ENCODE measurements around the gene ZNF440.
"Not testable (repeated sequence)": the region's sequence is repeated elsewhere in the genome, so short reads cannot be mapped to it uniquely, and the experiment has no call there.

Gene ZNF440

DNA sequence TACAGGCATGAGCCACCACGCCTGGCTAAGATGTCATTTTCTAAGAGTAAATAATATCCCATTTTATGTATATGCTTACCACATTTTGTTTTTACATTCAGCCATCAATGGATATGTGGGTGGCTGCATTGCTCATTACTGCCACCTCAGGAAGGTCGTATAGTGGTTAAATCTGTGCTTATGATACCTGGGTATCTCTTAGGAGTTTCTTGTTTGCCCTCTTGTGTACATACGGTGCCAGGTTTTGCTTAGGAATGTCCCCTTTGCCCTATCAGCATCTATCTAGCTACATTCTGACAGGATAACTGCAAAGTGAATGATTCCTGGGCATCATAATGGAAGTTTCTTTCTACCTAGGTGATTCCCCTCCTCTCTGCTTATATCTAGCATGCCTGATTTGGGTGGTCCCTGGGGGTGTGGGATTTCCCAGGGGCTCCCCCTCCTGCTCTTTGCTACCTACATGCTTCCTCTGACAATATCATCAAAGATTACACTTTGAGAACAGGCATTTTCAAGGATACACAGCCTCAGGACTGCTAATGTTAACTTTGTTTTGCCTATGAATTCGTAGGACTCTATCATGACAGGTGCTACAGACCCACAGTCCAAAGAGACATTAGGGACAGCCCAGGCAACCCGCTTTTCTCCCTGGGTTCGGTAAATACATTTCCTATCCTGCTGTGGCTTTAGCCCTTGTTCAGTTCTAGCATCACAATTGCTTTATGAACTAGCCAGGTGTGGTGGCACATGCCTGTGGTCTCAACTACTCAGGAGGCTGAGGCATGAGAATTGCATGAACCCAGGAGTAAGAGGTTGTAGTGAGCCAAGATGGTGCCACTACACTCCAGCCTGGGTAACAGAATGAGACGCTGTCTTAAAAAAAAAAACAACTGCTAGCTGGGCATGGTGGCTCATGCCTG is 15.1 kb downstream of the ZNF440 start:
- DNase-seq (ENCODE audit: low read depth in 2 of 2), result not testable (repeated sequence)

DNA sequence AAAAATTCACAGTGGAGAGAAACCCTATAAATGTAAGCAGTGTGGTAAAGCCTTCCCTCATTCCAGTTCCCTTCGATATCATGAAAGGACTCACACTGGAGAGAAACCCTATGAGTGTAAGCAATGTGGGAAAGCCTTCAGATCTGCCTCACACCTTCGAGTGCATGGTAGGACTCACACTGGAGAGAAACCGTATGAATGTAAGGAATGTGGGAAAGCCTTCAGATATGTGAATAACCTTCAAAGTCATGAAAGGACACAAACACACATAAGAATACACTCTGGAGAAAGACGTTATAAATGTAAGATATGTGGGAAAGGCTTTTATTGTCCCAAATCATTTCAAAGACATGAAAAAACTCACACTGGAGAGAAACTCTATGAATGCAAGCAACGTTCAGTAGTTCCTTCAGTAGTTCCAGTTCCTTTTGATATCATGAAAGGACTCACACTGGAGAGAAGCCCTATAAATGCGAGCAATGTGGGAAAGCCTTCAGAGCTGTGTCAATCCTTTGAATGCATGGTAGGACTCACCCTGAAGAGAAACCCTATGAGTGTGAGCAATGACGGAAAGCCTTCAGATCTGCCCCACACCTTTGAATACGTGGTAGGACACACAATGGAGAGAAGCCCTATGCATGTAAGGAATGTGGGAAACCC is 18.3 kb downstream of the ZNF440 start:
- no peak for DNase-seq (ENCODE audit: low read depth in 2 of 2)

DNA sequence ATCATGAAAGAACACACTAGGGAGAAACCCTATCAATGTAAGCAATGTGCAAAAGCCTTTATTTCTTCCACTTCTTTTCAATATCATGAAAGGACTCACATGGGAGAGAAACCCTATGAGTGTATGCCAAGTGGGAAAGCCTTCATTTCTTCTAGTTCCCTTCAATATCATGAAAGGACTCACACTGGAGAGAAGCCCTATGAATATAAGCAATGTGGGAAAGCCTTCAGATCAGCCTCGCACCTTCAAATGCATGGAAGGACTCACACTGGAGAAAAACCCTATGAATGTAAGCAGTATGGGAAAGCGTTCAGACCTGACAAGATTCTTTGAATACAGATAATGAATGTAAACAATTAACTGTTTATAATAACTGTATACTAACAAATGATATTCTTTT is 19.5 kb downstream of the ZNF440 start:
- no peak for DNase-seq (ENCODE audit: low read depth in 2 of 2)

DNA sequence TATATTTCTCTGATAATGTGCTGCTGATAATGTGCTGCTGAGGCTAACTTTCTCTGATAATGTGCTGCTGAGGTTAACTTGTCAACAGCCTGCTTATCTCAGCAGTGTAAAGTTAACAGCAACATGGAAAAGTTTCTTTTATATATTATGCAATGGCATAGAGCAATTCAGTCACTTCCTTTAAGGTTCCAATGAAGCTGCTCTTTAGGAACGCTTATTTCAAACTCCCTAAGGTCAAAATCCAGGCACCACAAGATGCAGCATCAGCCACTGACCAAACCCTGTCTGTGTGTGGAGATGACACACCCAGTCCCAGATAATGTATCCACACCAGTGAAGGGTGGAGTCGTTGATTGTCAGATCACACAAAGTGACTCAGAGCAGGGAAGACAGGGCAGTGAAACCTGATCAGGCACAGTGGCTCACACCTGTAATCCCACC is 21.6 kb downstream of the ZNF440 start:
- not testable (repeated sequence) for DNase-seq (ENCODE audit: low read depth in 2 of 2)

DNA sequence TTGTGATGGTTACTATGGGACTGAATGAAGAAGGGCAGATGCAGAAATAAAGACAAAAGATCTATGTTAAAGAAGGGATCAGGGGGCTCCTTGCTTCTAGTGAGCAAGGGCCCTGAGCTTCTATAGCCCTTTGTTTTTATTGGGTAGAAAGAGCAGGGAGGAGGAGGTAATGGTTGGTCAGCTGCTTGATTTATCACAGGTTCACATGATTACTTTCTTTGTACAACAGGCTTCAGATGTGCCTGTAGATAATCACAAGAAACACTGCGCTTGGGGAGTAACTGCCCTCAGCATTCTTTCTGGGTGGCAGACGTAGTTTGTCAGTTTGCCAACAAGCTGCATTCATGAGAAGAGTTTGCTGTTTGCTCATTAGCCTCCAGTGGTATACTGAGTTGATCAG is 29.6 kb downstream of the ZNF440 start:
- DNase-seq (ENCODE audit: low read depth in 2 of 2), result no peak

DNA sequence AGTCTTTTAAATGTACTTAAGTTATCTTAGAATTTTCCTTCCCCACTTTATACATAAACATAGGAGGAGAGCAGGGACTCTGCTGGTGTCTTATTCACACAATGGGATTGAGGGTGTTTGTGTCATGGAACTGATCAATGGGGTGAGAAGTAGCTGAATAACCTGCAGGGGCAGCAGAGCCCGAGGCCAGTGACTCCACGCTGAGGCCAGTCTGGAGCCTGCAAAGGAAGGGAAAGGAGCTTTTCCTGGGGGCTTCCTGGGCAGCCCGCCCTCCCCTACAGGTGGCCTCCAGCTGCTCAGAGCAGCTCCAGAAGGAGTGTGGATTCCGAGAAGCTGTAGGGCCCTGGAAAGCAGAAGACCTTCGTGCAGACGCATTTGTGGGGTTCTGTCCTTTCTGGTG is 33.5 kb downstream of the ZNF440 start:
- not testable (repeated sequence) for DNase-seq (ENCODE audit: low read depth in 2 of 2)

DNA sequence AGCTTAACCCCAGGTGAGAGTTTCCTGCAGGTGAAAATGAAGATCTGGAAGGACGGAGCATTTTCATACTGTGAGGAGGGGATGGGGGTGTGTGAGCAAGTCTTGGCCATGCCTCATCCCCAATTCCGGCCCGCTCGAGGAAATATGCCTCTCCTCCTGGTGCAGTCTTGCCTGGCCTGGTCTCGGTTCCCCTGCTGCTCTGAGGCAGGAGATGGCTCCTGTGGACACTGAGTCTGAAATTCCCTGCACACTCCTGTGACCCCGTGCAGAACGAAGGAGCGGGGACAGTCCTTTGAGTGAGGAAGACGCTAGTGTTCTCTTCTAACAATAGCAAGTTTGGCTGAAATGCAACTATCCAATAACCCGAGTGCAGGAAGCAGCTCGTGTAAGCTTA is 34.1 kb downstream of the ZNF440 start:
- DNase-seq (ENCODE audit: low read depth in 2 of 2), result no peak

DNA sequence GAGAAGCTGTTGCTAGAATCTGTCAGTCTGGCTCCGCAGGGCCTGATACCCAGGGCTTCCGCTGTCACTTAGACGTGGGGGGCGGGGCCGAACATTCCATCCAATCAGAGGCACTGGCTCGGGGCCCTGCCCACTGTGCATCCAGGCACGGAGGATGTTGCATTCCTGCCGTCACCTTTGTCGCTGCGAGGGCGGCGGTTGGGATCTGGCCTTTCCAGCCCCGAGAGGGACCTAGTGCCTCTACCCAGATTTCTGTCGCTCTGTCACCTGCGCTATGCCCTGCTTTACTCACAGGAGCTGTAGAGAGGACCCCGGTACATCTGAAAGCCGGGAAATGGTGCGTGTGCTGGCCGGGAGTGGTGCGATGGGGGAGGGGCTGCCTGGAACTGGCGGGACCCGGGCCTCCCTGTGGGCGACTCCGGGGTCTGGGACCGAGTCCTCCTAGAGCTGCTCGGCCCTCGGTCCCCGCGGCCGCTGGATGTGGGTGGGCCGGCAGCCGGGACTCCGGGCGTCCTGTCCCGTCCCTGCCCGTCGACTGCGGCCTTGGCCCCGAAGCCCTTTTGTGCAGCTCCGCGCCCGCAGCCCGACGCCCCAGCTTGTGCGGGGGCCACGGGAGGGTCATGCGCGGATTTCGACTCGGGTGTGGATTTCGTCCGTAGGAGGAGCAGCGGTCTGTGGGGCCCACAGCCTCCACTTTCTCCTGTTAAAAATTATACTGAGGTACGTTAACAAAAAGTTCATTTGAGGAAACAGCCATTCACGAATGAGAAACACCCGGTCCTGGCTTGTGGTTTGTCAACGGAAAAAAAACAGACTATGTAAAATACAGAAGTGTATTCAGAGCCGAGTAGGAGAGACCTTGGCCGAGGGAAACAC is 34.8 kb downstream of the ZNF440 start, which contains the start of gene ZNF439:
Gene ZNF439, plus strand, starts transcription at position 133 of the 876 bp plus-strand sequence. Its CDS starts 142 bp downstream, at position 275.
- DNase-seq (ENCODE audit: low read depth in 2 of 2), result peak; percentile 48 to 73

DNA sequence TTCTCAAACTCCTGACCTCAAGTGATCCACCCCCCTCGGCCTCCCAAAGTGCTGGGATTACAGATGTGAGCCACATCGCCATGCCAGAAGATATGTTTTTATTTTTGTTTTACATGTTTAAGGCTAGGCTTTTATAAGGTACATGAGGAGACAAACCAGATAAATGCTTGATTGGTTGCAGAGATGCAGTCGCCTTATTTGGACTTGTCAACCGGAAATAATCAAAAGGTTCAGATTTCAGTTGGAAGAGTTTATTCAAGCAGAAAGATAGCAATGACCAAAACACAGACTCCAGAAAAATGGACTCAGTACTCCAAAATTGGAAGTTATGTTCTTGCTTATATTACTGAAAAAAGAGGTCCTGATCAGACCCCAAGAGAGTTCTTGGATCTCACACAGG is 36.2 kb downstream of the ZNF440 start:
- not testable (repeated sequence) for DNase-seq (ENCODE audit: low read depth in 2 of 2)

DNA sequence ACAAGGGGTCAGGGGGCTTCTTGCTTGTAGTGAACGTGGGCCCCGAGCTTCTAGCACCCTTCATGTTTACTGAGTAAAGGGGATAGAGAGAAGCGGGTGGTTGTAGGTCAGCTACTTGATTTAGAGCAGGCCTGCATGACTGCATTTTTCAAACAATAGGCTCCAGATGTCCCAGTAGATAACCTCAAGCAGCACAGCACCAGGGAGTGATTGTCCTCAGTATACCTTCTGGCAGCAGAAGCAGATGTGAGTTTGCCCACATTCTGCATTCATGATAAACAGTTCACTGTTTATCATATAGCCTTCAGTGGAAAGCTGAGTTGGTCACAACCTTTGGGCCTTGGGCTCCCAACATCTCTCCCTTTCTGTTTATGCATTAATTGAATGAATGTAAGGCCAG is 39.3 kb downstream of the ZNF440 start:
- no peak for DNase-seq (ENCODE audit: low read depth in 2 of 2)

DNA sequence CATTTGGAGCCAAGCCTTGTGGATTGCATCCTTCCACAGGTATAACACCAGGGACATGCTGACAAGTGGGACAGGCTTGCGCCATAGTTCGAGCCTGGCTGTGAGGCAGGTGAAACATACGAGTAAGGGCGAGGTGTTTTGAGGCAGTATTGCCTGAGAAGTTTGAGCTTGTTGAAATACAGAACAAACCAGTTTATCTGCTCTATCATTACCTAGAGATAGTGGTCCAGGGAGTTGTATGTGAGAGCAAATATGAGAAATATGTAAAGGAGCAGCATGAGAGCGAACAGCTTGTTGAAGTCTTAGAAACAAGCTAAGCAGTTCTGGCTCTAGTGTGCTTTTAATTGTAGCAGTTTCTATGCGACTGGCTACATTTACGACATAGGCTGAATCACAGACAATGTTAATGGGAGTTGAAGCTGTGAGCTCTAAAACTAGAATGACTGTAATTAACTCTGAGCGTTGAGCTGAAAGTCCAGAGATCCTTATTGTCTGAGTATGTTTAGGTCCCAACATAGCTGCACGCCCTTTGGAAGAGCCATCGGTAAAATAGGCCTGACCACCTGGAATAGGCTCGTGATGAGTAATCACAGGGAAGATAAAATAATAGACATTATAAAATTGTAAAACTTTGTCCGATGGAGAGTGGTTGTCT is 42.6 kb downstream of the ZNF440 start:
- no peak for DNase-seq (ENCODE audit: low read depth in 2 of 2)

DNA sequence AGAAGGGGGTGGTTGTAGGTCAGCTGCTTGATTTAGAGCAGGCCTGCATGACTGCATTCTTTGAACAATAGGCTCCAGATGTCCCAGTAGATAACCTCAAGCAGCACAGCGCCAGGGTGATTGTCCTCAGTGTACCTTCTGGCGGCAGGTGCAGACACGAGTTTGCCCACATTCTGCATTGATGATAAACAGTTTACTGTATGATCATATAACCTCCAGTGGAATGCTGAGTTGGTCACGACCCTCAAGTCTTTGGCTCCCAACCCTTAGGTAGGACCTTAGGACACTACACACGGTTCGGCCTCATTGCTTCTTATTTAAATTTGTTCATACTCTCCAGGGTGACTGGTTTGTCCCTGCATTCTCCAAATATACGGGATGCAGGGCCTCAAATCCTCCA is 46.6 kb downstream of the ZNF440 start:
- DNase-seq (ENCODE audit: low read depth in 2 of 2), result no peak

DNA sequence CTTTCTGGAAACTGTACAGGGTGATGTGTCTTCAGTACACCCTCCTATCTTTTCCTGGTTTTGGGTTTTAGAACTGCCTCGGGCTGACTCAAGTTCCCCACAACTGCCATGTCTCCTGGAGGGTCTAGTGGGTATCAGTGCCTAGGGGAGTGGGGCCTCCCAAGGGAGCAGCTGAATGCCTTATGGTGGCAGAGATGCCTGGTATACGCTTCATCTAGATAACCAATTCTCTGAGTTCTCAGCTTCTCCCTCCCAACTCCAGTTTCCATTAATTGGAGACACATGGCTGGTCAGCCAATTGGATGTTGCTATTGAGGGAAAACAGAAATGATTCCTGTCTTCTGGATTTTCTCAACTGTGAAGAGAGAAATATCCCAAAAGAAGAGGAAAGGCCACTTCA is 47.2 kb downstream of the ZNF440 start:
- DNase-seq (ENCODE audit: low read depth in 2 of 2), result no peak

DNA sequence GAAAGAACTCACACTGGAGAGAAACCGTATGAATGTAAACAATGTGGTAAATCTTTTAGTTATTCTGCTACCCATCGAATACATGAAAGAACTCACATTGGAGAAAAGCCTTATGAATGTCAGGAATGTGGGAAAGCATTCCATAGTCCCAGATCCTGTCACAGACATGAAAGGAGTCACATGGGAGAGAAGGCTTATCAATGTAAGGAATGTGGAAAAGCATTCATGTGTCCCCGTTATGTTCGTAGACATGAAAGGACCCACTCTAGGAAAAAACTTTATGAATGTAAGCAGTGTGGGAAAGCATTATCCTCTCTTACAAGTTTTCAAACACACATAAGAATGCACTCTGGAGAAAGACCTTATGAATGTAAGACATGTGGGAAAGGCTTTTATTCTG is 53.7 kb downstream of the ZNF440 start:
- DNase-seq (ENCODE audit: low read depth in 2 of 2), result not testable (repeated sequence)

DNA sequence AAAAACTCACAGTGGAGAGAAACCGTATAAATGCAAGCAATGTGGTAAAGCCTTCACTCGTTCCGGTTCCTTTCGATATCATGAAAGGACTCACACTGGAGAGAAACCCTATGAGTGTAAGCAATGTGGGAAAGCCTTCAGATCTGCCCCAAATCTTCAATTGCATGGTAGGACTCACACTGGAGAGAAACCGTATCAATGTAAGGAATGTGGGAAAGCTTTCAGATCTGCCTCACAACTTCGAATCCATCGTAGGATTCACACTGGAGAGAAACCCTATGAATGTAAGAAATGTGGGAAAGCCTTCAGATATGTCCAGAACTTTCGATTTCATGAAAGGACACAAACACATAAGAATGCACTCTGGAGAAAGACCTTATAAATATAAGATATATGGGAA is 54.1 kb downstream of the ZNF440 start:
- no peak for DNase-seq (ENCODE audit: low read depth in 2 of 2)

DNA sequence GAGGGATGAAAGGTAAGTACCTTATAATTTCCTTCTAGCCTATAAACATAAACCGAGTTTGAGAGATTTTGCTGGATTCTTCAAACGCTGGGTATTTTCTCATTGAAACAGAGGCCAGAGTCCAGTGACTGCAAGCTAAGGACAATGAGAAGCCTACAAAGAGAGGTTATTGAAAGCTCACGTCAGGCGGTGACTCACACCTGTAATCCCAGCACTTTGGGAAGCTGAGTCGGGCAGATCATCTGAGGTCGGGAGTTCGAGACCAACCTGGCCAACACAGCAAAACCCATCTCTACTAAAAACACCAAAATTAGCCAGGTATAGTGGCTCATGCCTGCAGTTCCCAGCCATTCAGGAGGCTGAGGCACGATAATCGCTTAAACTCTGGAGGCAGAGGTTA is 58.6 kb downstream of the ZNF440 start:
- no peak for DNase-seq (ENCODE audit: low read depth in 2 of 2)

DNA sequence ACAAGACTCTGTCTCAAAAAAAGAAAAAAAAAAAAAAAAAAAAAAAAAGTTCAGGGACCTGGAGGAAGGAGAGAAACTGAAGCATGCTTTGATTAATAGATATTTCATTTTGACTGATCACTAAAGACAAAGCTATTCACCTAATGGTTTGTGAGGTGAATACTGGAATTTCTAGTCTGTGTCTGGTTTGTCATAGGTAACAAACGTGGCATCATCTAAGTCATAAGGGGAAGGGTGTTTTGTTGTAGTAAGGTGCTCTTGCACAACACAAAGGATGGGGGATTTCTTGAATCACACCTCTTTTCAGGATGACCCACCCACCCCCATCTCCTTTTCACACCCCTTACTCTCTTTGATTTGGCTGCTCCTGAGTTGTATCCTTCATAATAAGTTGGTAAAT is 59.7 kb downstream of the ZNF440 start:
- no peak for DNase-seq (ENCODE audit: low read depth in 2 of 2)

DNA sequence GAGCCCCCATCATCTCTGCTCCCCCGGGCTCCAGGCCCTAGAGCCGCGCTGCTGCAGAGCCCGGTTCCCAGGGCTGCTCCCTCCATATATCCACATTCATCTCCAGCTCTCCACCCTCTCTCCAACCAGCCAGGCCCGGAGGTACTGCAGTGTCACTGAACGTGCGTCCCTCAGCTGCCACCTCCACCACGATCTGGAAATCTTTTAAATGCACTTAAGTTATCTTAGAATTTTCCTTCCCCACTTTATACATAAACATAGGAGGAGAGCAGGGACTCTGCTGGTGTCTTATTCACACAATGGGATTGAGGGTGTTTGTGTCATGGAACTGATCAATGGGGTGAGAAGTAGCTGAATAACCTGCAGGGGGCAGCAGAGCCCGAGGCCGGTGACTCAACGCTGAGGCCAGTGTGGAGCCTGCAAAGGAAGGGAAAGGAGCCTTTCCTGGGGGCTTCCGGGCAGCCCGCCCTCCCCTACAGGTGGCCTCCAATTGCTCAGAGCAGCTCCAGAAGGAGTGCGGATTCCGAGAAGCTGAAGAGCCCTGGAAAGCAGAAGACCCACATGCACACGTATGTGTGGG is 65.7 kb downstream of the ZNF440 start:
- DNase-seq (ENCODE audit: low read depth in 2 of 2), result peak in 1 of 2 donors; percentile 1

DNA sequence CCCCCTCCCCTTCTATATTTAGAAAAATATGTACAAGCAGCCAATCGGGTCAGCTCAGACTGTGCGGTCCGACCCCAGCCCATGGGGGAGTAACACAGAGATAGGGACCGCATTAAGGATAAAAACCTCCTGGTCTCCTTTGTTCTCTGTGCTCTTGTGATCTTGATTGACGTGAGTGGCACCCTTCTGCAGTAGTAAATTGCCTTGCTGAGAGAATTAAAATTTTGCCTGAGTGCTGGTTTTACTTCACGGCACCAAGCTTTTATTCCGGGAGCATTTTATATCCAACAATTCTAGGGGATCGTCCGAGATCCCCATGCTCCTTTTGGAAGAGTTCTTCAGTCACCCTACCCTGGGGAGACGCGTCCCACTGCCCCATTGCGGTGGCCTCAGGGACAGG is 66.5 kb downstream of the ZNF440 start:
- no peak for DNase-seq (ENCODE audit: low read depth in 2 of 2)

DNA sequence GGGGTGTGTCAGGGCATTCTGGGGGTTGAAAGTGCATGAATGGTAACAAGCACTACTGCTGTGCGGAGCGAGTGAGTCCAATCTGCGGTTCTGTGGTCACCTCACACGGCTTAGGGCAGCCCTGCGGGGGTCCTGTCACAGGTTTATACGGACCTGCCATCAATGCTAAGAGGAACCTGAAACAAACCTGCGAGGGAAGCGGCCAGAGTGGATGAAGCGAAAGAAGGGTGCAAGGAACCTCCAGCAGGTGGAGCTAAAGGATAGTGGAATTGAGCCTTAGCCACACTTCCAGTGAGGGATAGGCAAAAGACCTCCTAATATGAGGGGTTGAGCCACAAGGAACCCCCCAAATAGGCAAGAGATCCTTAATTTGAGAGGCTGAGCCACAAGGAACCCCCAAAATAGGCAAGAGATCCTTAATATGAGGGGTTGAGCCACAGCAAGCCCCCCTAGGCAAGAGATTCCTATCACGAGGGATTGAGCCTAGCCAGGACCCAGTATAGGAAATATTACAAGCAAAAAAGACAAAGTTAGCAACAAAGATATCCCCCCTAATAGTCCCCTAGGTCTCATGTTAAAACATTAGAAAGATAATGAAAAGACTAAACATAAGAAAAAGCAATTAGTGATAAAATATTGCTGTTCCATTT is 67.2 kb downstream of the ZNF440 start:
- DNase-seq (ENCODE audit: low read depth in 2 of 2), result peak in 1 of 2 donors; percentile 30

DNA sequence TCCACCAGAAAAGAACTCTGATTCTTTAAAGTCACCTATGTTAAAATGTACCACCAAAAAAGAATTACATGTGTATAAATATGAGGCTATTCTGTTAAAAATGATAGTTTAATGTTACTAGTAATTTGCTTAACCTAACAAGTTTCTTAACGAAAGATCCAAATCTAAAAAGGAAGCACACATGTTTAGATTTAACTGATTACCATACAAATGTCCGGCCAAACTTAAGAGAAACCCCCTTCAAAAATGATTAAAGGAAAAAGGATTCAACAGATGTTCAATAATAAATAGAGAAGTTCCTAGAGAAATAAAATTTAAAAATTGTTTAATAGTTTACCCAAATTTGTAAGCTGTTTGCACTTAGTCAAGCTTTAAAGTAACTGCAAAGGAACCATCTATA is 68.5 kb downstream of the ZNF440 start:
- DNase-seq (ENCODE audit: low read depth in 2 of 2), result no peak

Measured in stimulated activated CD8-positive, alpha-beta memory T cell treated with anti-CD3 and anti-CD28 coated beads, Interleukin-15, amount 100 ng/mL, for 4 hours (primary cell).